ENCODE measurements around the gene MCUR1. TPM values are rescaled to one million over a fixed set of nuclear protein-coding genes. Genes with fewer than 3 reads are reported as not detected.
"Not testable (repeated sequence)": the region's sequence is repeated elsewhere in the genome, so short reads cannot be mapped to it uniquely, and the experiment has no call there.

Gene MCUR1
- total and polyA plus RNA-seq, 11 donors: 12.6 to 62.0 (median 28.0) TPM

DNA sequence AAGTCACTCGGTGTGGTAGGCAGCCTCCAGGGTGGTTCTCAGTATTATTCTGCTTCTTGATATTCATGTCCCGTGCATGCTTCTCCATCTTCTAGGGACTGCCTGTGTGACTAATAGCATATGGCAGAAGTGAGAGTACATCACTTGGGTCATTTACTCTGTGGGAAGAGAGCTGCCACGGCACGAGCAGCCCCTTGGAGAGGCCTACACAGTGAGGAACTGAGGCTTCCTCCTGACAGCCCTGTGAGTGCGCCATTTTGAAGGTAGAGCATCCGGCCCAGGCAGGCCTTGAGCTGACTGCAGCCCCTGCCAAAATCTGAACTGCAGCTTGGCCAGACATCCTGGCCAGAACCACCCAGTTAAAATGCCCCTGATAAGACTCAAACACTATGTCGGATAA lies 17.3 kb upstream of the MCUR1 start:
- 66 to 74% (median 70%) methylated on average over 6 to 7 of the region's 7 CpGs for WGBS, 4 donors
- ATAC-seq (peak in 3 of 4 donors; percentile 31 to 67 (median 32)), DNase-seq (peak in 1 of 5 donors; percentile 13)
- intact Hi-C loops (cut with DNase I): no loop called here
- H3K9me3 ChIP-seq: peaks cover 0 to 8% (median 0%) of the 10 kb centered on the region in 12 donors
- no peaks in the 10 kb centered on the region for H3K27me3 ChIP-seq
- no peak overlapping the region for H3K27ac ChIP-seq
- no peak for TF ChIP-seq POLR2A (IDR thresholded peaks at IDR 0.05)
- TF ChIP-seq, protein P1, sequence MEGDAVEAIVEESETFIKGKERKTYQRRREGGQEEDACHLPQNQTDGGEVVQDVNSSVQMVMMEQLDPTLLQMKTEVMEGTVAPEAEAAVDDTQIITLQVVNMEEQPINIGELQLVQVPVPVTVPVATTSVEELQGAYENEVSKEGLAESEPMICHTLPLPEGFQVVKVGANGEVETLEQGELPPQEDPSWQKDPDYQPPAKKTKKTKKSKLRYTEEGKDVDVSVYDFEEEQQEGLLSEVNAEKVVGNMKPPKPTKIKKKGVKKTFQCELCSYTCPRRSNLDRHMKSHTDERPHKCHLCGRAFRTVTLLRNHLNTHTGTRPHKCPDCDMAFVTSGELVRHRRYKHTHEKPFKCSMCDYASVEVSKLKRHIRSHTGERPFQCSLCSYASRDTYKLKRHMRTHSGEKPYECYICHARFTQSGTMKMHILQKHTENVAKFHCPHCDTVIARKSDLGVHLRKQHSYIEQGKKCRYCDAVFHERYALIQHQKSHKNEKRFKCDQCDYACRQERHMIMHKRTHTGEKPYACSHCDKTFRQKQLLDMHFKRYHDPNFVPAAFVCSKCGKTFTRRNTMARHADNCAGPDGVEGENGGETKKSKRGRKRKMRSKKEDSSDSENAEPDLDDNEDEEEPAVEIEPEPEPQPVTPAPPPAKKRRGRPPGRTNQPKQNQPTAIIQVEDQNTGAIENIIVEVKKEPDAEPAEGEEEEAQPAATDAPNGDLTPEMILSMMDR (IDR thresholded peaks at IDR 0.05): no peak
- H3K4me1 ChIP-seq: peaks cover 0 to 7% (median 0%) of the 10 kb centered on the region in 12 donors
- no peak overlapping the region for H3K4me3 ChIP-seq
- H3K36me3 ChIP-seq: no peaks in the 10 kb centered on the region

DNA sequence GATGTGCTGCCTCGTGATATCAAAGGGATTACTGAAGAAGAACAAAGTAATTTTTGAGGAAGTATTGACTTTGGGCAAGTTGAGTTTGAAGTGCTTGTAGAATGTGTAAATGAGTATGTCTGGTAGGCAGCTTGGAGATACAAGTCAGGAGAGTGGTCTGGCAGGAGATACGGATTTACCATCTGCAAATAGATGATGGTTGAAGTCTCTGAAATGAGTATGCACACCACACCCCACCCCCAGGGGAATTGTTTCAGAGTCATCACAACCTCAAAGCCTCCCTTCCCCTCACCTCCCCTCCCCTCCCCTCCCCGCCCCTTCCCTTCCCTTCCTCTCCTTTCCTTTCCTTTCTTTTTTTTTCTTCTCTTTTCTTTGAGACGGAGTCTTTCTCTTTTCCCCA lies 16.4 kb upstream of the MCUR1 start:
- H3K4me3 ChIP-seq: no peak overlapping the region
- TF ChIP-seq POLR2A (IDR thresholded peaks at IDR 0.05): no peak
- TF ChIP-seq, protein P1 (IDR thresholded peaks at IDR 0.05): no peak
- intact Hi-C loops (cut with DNase I): no loop called here
- peaks cover 0 to 7% (median 0%) of the 10 kb centered on the region in 12 donors for H3K4me1 ChIP-seq
- WGBS, 4 donors: 82 to 89% (median 84%) methylated on average over 4 of the region's 4 CpGs
- ATAC-seq (no peak), DNase-seq (no peak)
- no peaks in the 10 kb centered on the region for H3K36me3 ChIP-seq
- peaks cover 0 to 8% (median 0%) of the 10 kb centered on the region in 12 donors for H3K9me3 ChIP-seq
- no peak overlapping the region for H3K27ac ChIP-seq
- no peaks in the 10 kb centered on the region for H3K27me3 ChIP-seq

DNA sequence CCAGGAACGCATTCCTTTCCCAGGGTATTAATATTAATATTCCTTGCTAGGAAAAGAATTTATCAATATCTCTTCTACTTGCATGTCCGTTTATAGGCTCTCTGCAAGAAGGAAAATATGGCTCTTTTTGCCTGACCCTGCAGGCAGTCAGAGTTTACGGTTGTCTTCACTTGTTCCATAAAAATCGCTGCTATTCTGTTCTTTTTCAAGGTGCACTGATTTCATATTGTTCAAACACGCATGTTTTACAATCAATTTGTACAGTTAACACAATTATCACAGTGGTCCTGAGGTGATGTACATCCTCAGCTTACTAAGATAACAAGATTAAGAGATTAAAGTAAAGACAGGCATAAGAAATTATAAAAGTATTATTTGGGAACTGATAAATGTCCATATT lies 15.1 kb upstream of the MCUR1 start:
- H3K36me3 ChIP-seq; H3K27me3 ChIP-seq; H3K9me3 ChIP-seq; DNase-seq; H3K4me3 ChIP-seq; H3K4me1 ChIP-seq; intact Hi-C loops (cut with DNase I); ATAC-seq; H3K27ac ChIP-seq: not testable (repeated sequence)
- whole genome bisulfite sequencing, 4 donors: 88 to 93% (median 92%) methylated on average over 5 of the region's 5 CpGs

DNA sequence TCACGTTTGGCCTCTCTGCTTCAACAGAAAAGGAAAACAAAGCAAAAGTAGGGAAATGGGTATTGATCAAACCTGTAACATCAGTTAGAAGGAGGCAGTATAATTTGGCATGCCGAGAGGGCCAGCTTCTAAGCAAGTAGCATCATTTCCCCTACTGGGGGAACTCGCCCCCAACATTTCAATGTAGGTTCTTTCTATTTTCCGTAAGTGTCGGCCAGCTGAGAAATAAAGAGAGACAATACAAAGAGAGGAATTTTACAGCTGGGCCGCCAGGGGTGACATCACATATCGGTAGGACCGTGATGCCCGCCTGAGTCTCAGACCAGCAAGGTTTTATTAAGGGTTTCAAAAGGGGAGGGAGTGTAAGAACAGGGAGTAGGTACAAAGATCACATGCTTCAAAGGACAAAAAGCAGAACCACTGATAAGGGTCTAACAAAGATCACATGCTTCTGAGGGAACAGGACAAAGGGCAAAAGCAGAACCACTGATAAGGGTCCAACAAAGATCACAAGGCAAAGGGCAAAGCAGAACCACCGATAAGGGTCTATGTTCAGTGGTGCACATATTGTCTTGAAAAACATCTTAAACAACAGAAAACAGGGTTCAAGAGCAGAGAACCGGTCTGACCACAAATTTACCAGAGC lies 14.4 kb upstream of the MCUR1 start:
- ATAC-seq; H3K36me3 ChIP-seq; intact Hi-C loops (cut with DNase I); DNase-seq; H3K4me3 ChIP-seq; H3K9me3 ChIP-seq; H3K27me3 ChIP-seq; H3K27ac ChIP-seq; H3K4me1 ChIP-seq: not testable (repeated sequence)
- 94 to 97% (median 95%) methylated on average over 11 of the region's 11 CpGs for WGBS, 4 donors

- intact Hi-C loops (cut with DNase I): no loop called here
- H3K27me3 ChIP-seq: no peaks in the 10 kb centered on the region
- DNase-seq (no peak), ATAC-seq (no peak)
- TF ChIP-seq, protein P1 (IDR thresholded peaks at IDR 0.05): no peak
- TF ChIP-seq POLR2A (IDR thresholded peaks at IDR 0.05): no peak
- 60 to 74% (median 70%) methylated on average over 2 of the region's 2 CpGs for WGBS, 4 donors
- H3K36me3 ChIP-seq: no peaks in the 10 kb centered on the region
- peaks cover 0 to 7% (median 0%) of the 10 kb centered on the region in 12 donors for H3K4me1 ChIP-seq
- peaks cover 0 to 8% (median 0%) of the 10 kb centered on the region in 12 donors for H3K9me3 ChIP-seq
- H3K27ac ChIP-seq: no peak overlapping the region
- no peak overlapping the region for H3K4me3 ChIP-seq
Observed at GRCh38 chr6:13827032-13827431, 12.7 kb upstream of the MCUR1 start.

Data from heart left ventricle (tissue), 16 donors.